NOMO-1 treated with DMSO at 0.1 percent for 48 hours (cell line): ENCODE measurements around the gene CCT3.
"Not testable (repeated sequence)": the region's sequence is repeated elsewhere in the genome, so short reads cannot be mapped to it uniquely, and the experiment has no call there.

Experiments used
- DNase-seq: peaks from one replicate; lab custom pipeline; 2025; ENCODE audit not compliant: unreplicated experiment; lab: John Stamatoyannopoulos, UW

The CCT3 gene

DNA sequence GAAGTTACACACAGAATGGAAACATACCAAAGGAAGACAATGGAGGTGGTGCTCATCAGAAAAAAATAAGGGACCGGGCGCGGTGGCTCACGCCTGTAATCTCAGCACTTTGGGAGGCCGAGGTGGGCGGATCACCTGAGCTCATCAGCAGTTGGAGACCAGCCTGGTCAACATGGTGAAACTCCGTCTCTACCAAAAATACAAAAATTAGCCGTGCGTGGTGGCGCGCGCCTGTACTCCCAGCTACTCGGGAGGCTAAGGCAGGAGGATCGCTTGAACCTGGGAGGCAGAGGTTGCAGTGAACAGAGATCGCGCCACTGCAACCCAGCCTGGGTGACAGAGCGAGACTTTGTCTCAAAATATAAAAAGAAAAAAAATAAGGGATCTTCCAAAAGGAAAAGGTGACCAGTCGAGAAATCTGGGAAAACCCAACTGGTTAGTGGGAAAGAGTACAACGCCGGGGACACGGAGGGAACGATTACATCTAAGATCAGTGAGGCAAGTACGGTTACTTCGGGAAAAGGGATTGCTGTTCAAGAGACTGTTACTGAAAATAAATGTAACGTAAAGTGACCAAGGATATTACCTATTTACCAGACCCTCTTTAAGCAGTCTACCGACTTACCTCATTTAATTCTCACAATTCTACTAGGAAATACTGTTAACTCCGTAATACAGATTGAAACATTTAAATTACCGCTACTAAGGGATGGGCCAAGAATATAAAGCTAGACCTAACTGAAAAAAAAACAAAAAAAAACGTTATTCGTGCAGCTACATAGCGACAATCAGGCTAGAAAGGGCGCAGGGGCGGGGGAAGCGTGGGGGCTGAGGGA is 822 bp downstream of the CCT3 start:
- DNase-seq: no peak

DNA sequence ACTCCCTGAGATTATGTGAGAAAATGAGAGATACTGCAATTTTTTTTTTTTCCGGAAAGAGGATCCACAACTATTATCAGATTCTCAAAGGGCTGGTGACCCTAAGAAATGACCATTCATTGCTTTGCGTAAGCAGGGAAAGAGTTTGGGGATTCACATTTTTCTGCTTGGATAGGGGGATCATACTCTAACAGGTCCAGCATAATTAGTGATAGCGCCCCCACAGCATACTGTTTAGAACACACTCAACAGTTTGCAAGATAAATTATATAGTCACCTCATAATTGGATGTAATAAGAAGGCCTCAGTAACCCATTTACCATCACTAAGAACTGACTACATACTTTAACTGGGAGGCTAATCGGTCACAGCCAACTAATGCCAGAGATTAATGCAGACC is 1.9 kb downstream of the CCT3 start:
- no peak for DNase-seq

DNA sequence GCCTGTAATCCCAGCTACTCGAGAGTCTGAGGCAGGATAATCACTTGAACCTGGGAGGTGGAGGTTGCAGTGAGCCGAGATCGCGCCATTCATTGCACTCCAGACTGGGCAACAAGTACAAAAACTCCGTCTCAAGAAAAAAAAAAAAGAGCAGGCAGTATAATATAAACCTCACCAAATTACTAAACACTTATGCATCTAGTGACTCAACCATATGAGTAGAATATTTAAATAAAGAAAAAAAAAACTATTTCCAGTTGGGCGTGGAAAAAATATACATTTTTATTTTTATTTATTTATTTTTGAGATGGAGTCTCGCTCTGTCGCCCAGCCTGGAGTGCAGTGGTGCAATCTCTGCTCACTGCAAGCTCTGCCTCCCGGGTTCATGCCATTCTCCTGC is 14.9 kb downstream of the CCT3 start:
- not testable (repeated sequence) for DNase-seq

DNA sequence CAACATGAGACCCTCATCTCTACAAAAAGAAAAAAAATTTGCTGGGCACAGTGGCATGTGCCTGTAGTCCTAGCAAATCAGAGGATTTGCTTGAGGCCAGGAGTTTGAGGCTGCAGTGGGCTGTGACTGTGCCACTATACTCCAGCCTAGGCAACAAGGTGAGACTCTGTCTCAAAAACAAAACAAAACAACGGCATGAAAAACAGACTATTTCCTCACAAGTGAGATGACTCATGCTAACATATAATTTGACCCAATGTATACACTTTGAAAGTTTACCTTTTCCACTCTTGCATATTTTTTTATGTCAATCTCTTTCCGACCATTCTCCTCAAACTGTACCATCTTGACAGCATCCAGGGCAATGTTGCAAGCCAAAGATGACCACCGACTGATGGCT is 17.5 kb downstream of the CCT3 start:
- no peak for DNase-seq

GRCh38 chr1:156319664-156320063 is 18.4 kb downstream of the CCT3 start:
- DNase-seq: no peak

DNA sequence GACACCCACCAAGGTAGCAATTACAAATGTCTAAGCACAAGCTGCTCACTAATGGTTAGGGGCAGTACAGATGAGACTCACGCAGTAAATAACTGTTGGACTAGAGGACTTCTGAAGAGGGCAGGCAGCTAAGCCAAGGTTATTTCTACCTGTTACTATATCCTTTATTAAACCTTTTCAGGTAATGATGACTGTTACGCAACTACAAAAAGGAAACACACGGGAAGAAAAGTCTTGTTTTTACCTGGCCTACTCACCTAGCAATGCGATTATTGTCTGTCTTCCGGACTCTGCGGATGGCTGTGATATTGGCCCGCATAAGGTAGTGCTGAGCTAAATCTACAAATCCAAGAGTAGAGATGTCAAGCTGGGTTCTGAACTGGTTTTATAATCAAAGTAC is 21.2 kb downstream of the CCT3 start:
- no peak for DNase-seq

- no peak for DNase-seq
Observed at GRCh38 chr1:156310962-156311361, 27.1 kb downstream of the CCT3 start.

DNA sequence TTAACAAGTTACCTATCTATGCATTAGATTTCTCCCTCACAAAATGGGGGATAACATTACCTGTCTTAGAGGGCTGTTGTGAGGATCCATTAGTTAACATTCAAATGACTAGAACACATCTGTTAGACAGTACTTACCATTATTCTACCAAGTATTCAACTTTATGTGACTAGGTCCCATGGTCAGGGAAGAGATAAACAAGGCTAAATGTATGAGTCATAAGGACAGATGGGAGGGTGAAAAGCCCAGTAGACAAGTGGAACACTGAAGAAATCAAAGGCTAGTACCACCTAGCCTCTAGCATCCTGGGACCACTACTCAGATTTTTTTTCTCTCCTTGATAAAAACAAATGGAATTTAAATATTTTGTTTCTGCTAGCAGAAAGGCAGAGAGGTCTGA is 30.0 kb downstream of the CCT3 start:
- no peak for DNase-seq

GRCh38 chr1:156305215-156305614 is 32.9 kb downstream of the CCT3 start:
- DNase-seq: no peak

DNA sequence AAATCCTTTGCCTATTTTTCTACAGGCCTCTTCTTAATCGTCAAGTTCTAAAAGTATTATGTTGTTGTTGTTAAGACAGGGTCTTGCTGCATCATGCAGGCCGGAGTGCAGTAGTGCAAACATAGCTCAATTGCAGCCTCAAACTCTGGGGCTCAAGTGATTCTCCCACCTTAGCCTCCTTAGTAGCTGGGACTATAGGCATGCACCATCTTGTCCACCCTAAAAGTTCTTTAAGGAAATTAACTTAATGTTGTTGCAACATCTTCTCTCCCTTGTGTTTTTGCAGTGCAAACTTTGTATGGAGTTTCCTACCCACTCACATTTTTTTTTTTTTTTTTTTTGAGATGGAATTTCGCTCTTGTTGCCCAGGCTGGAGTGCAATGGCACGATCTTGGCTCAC is 34.9 kb downstream of the CCT3 start:
- DNase-seq: no peak

DNA sequence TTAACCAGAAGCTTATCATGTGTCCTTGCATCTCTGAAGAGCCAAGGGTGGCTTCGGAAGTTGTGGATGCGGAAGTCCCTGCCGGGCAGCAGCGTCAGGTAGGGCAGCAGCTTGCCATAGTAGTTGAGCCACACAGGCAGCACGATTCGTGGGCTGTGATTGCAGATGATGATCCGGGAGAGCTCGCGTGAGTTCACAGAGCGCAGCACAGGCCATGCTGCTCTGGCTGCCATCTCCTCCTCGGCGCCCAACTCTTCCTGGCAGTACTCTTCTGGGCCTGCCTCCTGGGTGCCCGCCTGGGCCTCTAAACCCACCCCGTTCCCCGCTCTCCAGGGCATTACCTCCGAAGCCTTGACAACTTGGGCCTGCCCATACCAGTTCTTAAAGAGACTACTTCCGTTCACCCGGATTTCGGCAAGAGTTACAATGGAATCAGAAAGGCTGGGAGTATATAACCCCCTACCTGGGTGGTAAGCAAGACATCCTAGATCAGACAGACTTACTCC is 39.2 kb downstream of the CCT3 start, which contains the start of gene VHLL:
VHLL (minus strand) TSS at position 456 of the 506 bp plus-strand sequence; CDS start at position 338, 118 bp downstream.
- no peak for DNase-seq

DNA sequence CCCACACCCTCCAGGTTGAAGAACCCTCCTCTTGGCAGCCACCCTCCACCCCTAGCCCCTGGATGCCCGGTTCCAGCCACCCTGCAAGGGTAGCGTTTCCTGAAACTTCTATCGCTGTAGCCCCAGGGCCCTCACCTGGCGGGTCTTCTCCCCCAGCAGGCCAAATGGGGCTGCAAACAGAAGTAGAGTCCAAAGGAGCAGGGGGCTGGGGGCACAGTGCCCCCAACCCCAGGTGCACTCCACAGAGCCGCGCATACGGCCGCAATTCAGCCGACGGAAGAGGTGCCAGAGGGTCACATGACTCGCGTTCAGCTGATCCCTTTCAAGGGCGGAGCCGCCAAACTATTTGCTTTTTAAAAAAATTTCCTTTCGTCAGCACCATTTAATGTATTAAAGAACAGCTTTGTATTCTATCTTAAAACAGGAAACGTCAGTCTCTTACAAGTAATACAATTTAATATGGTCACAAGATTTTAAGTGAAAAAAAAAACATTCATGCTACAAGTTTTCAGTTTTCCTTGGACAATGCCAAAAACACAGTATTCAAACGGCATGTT is 42.6 kb downstream of the CCT3 start, which contains the start of gene GLMP:
GLMP (minus strand) TSS at position 289 of the 557 bp plus-strand sequence; CDS start at position 255, 34 bp downstream.
- peak; percentile 67 for DNase-seq

- DNase-seq: no peak
Observed at GRCh38 chr1:156293895-156294294, 44.2 kb downstream of the CCT3 start.

DNA sequence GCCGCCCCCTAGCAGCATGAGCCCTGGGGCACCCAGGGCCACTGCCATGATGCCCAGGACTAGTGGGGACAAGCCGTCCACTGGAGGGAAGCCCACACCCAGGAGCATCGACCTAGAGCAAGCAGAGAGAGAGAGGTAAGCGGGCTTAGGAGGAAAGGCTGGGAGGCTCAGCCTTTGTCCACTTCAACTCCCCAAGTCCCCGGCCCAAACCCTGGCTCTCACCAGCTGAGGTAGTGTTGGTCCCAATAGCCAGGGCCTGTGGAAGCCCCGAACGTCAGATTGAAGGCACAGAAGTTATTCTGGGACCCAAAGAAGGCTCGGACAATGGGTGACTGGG is 45.0 kb downstream of the CCT3 start:
- no peak for DNase-seq

DNA sequence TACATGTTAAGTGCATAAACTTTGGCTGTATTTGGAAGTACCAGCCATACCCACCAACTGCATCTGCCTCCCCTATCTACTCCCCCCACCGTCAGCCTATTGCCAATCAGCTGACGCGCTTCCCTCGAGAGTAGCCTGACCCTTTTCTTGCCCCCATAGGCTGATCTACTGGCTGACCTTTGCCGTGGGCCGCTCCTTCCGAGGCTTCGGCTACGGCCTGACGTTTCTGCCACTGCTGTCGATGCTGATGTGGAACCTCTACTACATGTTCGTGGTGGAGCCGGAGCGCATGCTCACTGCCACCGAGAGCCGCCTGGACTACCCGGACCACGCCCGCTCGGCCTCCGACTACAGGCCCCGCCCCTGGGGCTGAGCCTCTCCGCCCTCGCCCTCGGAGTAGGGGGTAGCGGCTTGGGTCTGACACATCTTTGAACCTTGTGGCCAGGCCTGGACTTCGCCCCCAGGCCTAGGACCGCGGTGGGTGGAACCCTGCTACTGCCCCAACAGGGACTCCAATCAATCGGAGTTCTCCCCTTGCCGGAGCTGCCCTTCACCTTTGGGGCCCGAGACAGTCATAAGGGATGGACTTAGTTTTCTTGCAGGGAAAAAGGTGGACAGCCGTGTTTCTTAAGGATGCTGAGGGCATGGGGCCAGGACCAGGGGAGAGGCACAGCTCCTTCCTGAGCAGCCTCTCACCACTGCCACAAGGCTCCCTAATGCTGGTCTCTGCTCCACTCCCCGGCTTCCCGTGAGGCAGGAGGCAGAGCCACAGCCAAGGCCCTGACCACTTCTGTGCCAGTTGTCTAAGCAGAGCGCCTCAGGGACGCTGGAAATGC is 46.6 kb downstream of the CCT3 start:
- no peak for DNase-seq

DNA sequence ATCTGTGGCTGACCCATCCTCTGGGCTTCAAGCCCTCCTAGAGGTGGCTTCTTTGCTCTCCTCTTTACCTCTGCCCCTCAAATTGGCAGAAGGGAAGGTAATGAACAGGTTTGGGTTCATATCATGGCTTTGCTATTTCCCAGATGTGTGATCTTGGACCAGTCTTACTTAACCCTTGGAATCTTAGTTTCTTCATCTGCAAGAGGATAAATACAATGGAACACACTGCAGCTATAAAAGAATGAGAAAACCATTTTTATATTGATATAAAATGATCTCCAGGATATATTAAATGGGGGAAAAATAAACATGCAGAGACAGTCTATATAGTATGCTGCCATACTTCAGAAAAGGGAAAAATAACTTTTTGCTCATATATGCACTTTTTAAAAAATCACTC is 48.2 kb downstream of the CCT3 start:
- no peak for DNase-seq

DNA sequence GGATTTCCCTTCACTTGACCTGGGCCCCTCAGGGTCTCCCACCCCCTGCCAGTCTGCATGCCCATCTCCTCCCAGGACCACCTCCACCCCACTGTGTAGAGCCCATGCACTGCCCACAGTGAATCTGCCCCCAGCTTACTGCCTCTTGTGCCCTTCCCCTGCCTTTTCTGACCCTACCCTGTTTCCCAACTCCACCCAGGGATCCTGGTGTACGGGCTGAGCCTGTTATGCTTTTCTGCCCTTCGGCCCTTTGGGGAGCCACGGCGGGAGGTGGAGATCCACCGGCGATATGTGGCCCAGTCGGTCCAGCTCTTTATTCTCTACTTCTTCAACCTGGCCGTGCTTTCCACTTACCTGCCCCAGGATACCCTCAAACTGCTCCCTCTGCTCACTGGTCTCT is 52.0 kb downstream of the CCT3 start:
- DNase-seq: no peak

DNA sequence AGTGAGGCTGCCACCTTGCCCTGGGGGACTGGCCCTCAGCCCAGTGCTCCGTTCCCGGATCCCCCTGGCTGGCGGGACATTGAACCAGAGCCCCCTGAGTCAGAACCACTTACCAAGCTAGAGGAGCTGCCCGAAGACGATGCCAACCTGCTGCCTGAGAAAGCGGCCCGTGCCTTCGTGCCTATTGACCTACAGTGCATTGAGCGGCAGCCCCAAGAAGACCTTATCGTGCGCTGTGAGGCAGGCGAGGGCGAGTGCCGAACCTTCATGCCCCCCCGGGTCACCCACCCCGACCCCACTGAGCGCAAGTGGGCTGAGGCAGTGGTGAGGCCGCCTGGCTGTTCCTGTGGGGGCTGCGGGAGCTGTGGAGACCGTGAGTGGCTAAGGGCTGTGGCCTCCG is 52.7 kb downstream of the CCT3 start:
- DNase-seq: no peak

DNA sequence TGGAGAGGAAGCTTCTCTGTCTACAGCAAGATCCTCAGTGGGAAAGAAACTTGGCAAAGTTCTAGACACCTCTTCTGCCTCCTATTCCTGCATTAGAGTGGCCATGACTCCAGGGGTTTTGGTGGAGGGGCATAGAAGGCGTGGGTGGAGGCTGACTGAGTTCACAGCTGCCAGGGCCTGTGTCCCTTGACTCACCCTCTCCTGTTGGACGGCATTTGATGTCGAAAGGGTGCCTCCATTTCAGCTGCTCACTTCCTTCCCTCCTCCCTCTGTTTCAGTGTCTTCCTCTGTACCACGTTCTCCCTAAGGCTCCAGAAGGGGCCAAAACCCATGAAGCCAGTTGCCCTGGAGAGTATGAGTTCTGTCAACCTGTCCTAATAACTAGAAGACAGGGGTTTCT is 53.3 kb downstream of the CCT3 start:
- DNase-seq: no peak

DNA sequence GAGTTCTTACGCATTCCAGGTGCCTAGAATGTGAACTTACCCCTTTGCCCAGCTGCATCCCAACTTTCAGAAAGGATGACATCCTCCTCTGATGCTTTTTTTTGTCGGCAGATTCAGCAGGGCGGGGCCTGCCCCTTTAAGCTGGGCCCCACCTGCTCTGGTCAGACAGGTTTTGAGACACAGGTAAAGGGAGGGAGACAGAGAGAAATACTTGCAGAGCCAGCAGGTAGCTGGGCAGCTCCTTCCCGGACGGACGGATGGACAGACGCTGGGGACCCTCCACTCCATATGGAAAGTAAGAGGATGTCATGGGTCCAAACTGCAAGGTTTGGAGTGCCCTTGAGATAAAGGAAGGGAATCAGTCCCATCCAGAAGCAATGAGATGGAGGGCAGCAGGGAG is 54.0 kb downstream of the CCT3 start, which contains the start of gene TMEM79:
TMEM79 (plus strand) TSS at position 214 of the 400 bp plus-strand sequence. CDS start 902 bp downstream, outside the sequence.
- no peak for DNase-seq

DNA sequence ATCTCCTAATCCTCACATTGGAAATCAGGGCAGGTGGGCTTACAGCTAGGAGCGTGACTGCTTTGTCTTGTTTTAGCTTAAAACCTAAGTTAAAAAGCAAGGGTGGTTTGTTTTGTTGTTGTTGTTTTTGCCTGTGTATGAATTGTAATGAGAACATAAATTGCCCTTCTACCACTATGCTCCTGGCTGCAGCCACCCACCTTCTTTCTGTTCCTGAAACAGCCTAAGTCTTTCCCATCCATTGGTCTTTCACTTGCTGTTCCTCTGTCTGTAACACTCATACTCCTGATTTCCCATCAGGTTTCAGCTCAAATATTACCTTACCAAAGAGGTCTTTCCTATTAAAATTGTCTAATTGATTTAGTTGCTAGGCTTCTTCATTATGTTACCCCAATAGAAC is 54.6 kb downstream of the CCT3 start:
- DNase-seq: no peak
